Hypothalamus (tissue), 51 donors: ENCODE data around the gene HDDC2.

Experiments used
- DNase-seq, 51 donors: peaks; one replicate each; lab custom pipeline; 2025; lab: John Stamatoyannopoulos, UW

Gene HDDC2

GRCh38 chr6:125301435-125302391 lies at the start of gene HDDC2:
HDDC2 (minus strand) TSS chr6:125301967; CDS start chr6:125301932, 35 bp downstream.
- DNase-seq = peak in 42 of 51 donors; percentile 16 to 75 (median 45)

GRCh38 chr6:125346926-125347563 lies 45.3 kb upstream of the HDDC2 start:
- DNase-seq = no peak

- no peak for DNase-seq
Measured at GRCh38 chr6:125346201-125346925, 44.6 kb upstream of the HDDC2 start.

- DNase-seq = no peak
Measured at GRCh38 chr6:125341460-125341859, 39.7 kb upstream of the HDDC2 start.

- DNase-seq = no peak
Measured at GRCh38 chr6:125340991-125341390, 39.2 kb upstream of the HDDC2 start.

GRCh38 chr6:125340175-125340835 lies 38.5 kb upstream of the HDDC2 start:
- DNase-seq = no peak

- DNase-seq = no peak
Measured at GRCh38 chr6:125339653-125340052, 37.9 kb upstream of the HDDC2 start.

GRCh38 chr6:125338381-125338780 lies 36.6 kb upstream of the HDDC2 start:
- no peak for DNase-seq

- no peak for DNase-seq
Measured at GRCh38 chr6:125337706-125338105, 35.9 kb upstream of the HDDC2 start.

- DNase-seq = no peak
Measured at GRCh38 chr6:125332664-125333063, 30.9 kb upstream of the HDDC2 start.

- DNase-seq = no peak
Measured at GRCh38 chr6:125325586-125325985, 23.8 kb upstream of the HDDC2 start.

GRCh38 chr6:125323376-125323775 lies 21.6 kb upstream of the HDDC2 start:
- DNase-seq = no peak

- peak in 48 of 51 donors; percentile 7 to 91 (median 76) for DNase-seq
Measured at GRCh38 chr6:125316621-125317020, 14.9 kb upstream of the HDDC2 start.

- no peak for DNase-seq
Measured at GRCh38 chr6:125315548-125315947, 13.8 kb upstream of the HDDC2 start.

GRCh38 chr6:125314009-125314581 lies 12.3 kb upstream of the HDDC2 start:
- peak in 44 of 51 donors; percentile 2 to 77 (median 34) for DNase-seq

- DNase-seq = no peak
Measured at GRCh38 chr6:125312950-125313349, 11.2 kb upstream of the HDDC2 start.

GRCh38 chr6:125312478-125312877 lies 10.7 kb upstream of the HDDC2 start:
- DNase-seq = no peak

GRCh38 chr6:125310994-125311649 lies 9.4 kb upstream of the HDDC2 start:
- peak in 12 of 51 donors; percentile 3 to 75 (median 14) for DNase-seq

- no peak for DNase-seq
Measured at GRCh38 chr6:125307964-125308615, 6.3 kb upstream of the HDDC2 start.
